GM04504 (cell line): ENCODE data around the gene LENG9.
"Not testable (repeated sequence)": the region's sequence is repeated elsewhere in the genome, so short reads cannot be mapped to it uniquely, and the experiment has no call there.

ENCODE experiments used
- DNase-seq: peaks from one replicate; pipeline ENCODE4 v3.0.0-alpha.2; 2012; ENCODE audit warnings: low read depth

The LENG9 gene

DNA sequence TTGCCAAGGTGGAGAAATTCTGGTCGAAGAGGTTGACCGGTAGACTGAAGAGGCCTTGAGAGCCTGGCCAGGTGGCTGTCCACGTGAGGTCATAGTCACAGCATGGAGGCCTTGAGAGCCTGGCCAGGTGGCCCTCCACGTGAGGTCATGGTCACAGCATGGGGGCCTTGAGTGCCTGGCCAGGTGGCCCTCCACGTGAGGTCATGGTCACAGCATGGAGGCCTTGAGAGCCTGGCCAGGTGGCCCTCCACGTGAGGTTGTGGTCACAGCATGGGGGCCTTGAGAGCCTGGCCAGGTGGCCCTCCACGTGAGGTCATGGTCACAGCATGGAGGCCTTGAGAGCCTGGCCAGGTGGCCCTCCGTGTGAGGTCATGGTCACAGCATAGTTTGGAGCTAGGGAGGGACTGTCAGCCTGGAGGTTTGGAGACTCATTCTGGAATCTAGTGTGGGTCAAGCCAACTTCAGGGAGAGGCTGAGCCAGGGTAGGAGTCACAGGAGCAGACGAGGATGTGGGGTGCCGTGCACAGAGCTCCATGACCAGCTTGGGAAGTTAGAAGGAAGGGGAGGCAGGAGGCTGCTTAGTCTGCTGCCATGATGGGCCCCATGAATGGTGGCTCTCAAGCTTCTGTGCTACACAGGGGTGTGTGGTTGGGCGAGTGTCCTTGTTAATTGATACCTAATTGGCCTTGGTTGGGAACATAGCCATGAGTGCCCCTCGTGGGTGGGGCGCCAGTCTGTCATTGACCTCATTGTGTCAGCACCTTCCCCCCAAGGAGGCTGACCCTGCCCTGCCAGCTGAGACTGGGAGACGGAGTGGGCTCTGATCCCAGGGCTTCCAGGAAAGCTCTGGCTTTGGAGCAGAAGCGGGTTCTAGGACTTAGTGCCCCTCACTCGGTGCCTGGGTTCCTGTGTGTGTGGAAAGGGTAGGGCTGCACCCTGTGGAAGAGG, 4.0 kb downstream of the LENG9 start:
- DNase-seq: no peak

DNA sequence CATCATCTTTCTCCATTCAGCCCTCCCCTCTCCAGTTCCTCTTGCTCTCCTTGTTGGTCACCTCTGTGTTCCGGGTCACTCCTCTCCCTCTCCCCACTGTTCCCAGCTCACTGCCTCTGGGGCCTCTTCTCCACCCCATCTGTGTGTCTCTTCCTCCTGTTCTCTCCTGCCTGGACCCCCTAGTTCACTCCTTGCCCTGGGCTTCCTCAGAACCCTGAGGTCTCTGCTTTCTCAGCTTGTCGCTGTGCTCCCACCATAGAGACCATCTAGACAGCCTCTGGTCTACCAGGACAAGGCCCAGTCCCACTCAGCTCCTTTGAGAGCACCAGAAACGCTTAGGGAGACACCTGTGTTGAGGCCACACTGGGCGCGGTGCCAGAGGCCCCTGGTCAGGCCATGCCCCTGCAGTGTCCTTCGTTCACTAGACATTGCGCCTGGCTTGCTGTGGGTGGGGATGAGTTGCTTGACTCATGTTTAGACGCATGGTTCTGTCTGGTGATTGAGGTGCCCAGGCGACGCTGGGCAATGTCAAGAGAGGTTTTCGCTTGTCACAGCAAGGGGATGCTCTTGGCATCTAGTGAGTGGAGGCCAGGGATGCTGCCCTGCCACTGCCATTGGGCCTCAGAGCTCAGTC, 4.8 kb downstream of the LENG9 start:
- no peak for DNase-seq

DNA sequence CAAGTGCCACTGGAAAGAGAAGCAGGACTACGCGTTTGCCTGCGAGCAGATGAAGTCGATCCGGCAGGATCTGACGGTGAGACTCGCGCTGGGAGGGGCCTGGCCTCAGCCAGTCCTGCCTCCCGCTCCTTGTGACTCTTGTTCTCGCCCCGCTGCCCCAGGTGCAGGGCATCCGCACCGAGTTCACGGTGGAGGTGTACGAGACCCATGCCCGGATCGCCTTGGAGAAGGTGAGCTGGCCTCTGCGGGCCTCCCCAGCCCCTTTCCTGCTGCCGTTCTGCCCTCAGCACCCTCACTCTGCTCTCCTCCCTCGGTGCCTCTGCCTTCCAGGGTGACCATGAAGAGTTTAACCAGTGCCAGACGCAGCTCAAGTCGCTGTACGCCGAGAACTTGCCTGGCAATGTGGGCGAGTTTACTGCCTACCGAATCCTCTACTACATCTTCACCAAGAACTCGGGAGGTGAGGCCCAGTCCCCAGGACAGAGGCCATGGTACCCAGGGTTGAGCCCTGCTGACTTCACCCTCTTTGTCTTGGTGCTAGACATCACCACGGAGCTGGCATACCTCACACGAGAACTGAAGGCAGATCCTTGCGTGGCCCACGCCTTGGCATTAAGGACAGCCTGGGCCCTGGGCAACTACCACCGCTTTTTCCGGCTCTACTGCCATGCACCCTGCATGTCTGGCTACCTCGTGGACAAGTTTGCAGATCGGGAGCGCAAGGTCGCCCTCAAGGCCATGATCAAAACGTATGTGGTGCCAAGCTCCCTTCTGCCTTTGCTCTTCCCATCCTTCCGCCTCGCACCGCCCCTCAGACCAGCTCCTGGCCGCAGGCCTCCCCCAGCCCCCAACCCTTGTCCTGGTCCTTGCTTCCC, 5.6 kb downstream of the LENG9 start:
- no peak for DNase-seq

DNA sequence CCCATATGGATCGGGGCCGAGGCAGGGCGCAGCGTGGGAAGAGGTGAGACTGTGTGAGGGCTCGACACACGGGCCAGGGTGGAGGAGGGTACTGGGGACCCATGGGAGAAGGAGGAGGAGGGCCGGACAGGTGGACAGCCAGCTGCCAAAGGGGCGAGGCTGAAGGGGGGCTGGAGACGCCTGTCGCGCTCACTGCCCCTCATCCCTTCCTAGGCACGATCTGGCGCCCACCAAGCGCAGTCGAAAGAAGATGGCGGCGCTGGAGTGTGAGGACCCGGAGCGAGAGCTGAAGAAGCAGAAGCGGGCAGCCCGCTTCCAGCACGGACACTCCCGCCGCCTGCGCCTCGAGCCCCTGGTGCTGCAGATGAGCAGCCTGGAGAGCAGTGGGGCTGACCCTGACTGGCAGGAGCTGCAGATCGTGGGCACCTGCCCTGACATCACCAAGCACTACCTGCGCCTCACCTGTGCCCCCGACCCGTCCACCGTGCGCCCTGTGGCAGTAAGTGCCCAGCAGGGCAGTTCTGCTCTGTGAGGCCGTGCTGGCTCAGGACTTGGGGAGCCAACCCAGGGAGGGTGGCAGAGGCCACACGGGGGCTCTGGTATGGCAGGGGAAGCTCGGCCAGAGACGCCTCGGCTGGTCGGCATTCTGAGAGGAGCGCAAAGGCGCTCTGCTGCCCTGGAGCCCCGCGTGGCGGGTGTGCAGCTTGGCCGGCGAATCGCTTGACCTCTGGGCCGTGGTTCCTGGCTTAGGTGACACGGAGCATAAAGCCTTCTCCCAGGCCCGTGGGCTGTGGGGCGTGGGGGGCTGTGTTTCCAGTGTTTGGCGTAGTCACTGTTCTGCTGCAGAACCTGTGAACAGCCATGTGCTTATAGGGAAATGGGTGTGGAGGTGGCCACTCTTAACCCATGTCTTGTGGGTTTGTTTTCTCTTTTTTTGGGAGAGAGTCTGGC, 6.9 kb downstream of the LENG9 start:
- DNase-seq: no peak

DNA sequence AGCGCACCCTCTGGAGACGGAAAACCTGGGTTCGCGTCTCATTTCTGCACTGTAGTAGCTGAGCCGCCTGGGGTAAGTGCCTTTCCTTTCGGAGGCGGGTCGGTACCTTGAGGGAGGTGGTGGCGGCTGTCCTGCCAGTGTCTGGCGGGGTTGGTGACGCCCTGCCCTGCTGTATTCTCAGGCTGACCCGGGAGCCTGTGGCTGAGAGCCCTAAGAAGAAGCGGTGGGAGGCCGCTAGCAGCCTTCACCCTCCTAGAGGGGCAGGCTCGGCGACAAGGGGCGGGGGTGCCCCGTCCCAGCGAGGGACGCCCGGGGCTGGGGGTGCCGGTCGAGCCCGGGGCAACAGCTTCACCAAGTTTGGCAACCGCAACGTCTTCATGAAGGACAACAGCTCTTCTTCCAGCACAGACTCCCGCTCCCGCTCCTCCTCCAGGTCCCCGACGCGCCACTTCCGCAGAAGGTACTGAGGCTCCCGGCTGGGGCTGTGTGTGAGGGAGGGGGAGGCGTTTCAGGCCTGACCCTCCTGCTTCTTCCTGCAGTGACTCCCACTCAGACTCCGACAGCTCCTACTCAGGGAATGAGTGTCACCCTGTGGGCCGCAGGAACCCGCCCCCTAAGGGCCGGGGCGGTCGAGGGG, 7.7 kb downstream of the LENG9 start:
- DNase-seq: no peak

DNA sequence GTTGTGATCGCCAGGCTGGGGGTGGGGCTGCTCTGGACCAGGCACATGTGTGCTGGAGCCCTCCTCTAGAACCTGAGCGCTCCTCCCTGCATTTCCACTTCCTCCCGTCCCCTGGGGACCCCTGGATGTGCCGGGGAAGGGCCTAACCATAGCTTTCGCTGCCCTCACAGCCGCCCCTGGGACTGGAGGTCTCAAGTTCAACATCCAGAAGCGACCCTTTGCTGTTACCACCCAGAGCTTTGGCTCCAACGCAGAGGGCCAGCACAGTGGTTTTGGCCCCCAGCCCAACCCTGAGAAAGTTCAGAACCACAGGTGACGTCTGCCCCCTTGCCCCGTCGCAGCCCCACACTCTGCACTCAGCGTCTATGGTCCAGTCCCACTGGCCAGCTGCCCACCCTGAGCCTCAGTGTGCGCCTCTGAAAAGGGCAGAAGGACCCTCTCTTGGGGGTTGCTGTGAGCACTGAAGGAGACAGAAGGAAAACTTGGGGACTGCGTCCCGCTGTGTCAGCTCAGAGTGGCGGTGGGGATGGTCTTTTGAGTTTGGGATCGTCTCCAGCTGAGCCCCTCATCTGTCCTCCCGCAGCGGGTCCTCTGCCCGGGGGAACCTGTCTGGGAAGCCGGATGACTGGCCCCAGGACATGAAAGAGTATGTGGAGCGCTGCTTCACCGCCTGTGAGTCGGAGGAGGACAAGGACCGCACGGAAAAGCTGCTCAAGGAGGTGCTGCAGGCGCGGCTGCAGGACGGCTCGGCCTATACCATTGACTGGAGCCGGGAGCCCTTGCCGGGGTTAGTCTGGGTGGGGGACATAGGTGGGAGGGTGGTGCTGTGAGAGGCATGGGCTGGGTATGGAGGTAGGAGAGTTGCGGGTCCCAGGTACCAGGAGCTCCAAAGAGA, 8.6 kb downstream of the LENG9 start:
- no peak for DNase-seq

DNA sequence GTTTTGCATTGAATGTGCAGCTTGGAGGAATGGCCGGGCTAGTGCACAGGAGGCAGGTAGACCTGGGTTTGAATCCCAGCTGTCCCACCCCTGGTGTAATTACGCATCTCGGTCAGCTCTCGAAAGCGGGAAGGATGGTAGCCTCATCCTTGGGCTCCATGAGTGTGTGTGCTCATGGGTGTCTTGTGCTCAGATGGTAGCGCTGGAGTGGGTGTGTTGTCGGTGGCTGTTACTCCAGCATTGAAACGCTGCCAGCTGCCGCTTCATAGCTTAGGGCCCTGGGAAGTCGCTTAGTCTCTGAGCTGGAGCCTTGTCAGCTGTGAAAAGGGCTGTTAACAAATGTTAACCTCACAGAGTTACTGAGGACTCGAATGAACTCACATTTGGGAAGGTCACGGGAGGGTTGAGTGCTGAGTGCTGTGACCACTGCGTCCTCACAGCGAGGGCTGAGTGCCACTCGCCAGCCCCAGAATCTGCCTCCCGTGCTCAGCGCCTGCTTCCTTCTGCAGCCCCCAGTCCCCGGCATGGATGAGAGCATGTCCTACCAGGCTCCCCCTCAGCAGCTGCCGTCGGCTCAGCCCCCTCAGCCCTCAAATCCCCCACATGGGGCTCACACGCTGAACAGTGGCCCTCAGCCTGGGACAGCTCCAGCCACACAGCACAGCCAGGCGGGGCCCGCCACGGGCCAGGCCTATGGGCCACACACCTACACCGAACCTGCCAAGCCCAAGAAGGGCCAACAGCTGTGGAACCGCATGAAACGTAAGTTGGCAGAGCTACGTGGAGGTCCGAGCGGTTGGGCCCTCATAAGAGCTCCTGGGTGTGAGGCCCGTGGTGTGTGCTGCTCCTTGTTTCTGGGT, 9.4 kb downstream of the LENG9 start:
- no peak for DNase-seq

DNA sequence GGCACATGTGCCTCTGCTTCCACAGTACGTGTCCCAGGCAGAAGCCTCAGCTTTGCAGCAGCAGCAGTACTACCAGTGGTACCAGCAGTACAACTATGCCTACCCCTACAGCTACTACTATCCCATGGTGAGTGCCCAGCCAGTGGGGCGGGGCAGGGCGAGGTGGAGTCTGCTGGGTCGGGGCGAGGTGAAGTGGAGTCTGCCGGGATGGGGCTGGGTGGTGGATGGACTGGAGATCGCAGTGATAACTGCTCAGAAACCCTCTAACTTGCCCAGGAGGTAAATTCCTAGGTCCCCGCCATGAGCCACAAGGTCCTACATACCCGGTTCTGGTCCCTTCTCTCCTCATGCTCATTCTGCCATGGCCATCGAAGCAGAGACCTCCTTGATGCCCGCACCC, 11.0 kb downstream of the LENG9 start:
- no peak for DNase-seq

DNA sequence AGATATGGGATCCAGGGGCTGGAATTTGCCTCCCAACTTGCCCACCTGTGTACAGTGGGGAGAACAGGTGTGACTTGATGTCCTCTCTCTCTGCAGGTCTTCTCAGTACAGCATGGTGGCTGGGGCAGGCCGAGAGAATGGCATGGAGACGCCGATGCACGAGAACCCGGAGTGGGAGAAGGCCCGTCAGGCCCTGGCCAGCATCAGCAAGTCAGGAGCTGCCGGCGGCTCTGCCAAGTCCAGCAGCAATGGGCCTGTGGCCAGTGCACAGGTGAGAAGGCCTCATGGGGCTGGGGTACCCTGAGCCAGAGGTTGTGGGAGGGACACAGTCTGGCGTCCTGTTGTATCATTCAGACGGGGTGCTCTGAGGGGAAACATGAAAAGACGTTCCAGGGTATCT, 11.6 kb downstream of the LENG9 start:
- no peak for DNase-seq

DNA sequence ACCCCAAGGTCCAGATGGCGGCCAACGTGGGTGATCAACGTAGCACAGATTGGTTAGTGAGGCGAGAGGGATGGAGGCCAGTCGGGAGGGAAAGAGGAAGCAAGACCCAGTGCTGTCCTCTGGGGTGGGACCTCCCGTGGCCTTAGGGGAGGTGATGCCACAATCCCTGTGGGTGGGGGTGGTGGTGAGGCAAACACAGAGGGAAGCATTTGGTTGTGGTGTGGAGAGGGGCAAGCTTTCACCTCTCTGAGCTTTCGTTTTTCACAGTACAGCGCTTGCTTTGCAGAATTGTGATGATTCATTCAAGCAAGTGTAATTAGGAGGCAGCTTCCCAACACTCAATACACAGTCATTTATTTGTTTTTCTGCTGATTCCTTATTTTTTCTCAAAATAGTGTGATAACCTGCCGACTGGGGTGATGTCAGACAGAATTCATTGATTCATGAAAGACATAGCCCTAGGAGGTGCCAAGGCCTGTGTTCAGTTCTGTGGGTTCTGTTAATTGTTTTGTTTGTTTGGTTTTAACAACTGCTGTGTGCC, 12.2 kb downstream of the LENG9 start:
- DNase-seq: no peak

DNA sequence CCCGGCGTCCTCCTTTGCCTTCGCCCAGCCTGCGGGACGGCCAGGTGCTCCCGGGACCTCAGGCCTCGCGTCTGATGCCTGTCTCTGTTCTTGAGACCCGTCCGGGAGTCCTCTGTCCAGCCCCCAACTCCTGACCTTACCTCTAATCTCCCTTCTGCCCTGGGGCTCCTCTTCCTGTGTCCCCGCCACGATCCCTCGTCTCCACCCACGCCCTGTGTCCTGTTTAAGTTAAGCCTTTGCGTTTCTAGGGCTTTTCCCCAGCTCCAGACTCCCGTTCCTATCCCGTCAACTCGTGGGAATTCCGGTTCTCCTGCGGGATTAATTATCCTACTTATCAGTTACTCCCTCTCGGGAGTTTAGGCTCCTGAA, 13.9 kb downstream of the LENG9 start:
- DNase-seq: no peak

DNA sequence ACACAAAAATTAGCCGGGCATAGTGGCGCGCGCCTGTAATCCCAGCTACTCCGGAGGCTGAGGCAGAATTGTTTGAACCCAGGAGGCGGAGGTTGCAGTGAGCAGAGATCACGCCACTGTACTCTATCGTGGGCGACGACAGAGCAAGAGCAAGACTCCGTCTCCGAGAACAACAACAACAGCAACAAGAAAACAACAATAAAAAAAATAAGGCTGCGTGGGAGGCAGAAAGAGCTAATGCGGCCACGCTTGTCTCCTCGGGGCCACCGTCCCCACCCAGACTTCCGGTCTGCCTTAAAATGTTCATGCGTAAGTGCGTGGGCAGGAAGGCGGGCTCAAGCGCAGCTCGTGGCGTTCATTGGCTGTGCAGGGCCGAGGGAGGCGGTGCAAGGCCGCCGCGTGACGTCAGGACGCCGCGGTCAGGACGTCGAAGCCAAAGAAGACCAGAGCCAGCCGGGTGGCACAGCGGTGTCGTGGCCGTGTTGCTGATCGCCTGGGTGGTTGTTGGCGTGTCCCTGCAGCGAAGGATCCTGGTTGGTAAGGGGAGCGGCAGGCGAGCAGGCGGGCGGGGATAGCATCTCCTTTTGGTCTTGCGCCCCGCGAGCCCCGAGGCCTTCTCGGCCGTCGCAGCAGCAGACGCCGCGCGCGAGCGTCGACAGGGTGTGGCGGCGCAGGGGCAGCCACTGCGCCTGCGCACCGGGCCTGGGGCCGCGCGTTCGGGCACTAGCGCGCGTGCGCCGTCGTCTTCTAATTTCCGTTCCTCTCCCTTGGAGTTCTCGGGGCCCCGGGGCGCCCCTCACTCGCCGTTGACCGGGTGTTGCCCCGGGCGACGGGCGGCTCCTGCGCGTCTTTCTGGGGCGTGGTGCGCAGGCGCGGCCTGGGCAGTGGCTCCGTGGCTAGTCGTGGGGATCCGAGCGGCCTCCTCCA, 14.5 kb downstream of the LENG9 start, which contains the start of gene LENG8:
LENG8 (plus strand) TSS at position 426 of the 927 bp plus-strand sequence. CDS start 2,146 bp downstream, outside the sequence.
- DNase-seq: peak; percentile 95

DNA sequence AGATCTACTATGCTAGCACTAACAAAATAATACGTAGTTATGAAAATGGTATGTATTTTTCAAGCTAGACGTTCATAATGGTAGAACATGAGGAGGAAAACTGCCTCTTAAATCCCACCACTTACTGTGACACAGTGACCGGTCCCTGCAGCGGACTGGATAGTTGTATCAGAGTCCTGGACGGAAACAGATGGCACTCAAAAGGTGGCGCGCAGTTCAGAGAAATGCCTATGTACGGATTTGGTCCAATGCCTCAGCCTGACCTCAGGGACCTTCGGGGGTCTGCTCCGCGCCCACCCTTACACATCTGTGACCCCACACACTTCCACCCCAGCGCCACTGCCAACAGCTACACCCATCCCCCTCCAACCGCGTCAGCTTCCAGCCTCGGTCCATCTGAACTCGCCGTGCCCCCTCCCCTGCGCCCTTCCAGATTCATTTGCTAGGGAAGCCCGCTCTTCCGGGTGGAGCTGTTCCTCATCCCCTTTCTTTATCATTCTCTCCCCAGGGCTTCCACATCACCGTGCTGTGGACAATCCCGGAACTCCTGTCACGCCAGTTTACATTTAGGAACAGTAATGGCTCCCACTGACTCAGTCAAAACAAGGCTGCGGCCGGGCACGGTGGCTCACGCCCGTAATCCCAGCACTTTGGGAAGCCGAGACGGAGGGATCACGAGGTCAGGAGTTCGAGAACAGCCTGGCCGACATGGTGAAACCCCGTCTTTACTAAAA, 15.4 kb downstream of the LENG9 start:
- peak; percentile 17 for DNase-seq

DNA sequence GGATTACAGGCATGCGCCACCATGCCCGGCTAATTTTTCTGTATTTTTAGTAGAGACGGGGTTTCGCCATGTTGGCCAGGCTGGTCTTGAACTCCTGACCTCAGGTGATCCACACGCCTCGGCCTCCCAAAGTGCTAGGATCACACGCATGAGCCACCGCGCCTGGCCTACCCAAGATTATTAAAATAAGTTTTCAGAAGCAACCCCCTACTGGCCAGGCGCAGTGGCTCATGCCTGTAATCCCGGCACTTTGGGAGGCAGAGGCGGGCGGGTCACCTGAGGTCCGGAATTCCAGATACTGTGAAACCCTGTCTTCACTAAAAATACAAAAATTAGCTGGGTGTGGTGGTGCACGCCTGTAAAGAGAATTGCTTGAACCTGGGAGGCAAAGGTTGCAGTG, 17.2 kb downstream of the LENG9 start:
- DNase-seq: not testable (repeated sequence)

DNA sequence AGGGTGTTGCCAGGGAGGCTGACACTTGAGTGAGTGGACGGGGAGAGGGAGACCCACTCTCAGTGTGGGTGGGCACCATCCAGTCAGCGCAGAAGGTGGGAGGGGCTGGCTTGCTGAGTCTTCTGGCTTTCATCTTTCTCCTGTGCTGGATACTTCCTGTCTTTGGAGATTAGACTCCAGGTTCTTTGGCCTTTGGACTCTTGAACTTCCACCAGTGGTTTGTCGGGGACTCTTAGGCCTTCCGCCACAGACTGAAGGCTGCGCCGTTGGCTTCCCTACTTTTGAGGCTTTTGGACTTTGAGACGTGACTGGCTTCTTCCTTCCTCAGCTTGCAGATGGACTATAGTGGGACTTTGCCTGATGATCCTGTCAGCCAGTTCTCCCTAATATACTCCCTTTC, 18.8 kb downstream of the LENG9 start:
- DNase-seq: no peak

DNA sequence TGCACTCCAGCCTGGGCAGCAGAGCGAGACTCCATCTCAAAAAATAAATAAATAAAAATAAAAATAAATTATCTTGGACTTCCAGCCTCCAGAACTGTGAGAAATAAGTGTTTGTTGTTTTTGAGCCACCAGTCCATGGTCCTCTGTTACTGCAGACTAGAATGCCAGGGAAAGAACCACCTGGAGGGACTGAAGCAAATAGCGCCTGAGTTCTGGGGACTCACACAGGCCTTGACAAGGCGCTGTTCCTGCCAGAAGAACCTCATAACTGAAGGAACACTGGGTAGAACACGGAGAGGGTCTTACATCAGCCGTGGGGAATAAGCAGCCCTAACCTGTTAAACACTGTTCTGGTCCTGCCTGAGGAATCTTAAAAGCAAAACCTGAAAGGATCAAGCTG, 22.9 kb downstream of the LENG9 start:
- no peak for DNase-seq
